Stimulated activated naive CD8-positive, alpha-beta T cell treated with anti-CD3 and anti-CD28 coated beads, Interleukin-15, amount 100 ng/mL, for 72 hours (primary cell): ENCODE results near the gene GUCA1C.

Experiments used
- ATAC-seq: fragments of 150-1000 bp; cut with Tn5 transposase; 2 replicates; pipeline ENCODE4 v1.10.0; 2021; ENCODE audit warnings: mild to moderate bottlenecking, moderate library complexity
- DNase-seq, 2 donors: peaks; one replicate each; pipeline ENCODE4 v3.0.0; 2021 to 2022
- H3K27ac Mint-ChIP-seq, 2 donors: one replicate each; pipeline ENCODE4 v1.8.0; 2022; ENCODE audit warnings: mild to moderate bottlenecking in 2 of 2, mixed read lengths in 2 of 2, moderate library complexity in 2 of 2
- H3K27me3 Mint-ChIP-seq: one replicate; pipeline ENCODE4 v1.8.0; 2022; ENCODE audit warnings: mixed read lengths
- H3K4me1 Mint-ChIP-seq: one replicate; pipeline ENCODE4 v1.8.0; 2022; ENCODE audit warnings: mild to moderate bottlenecking, mixed read lengths
- H3K4me3 Mint-ChIP-seq, 2 donors: one replicate each; pipeline ENCODE4 v1.8.0; 2022; ENCODE audit warnings: mild to moderate bottlenecking in 2 of 2, mixed read lengths in 2 of 2, moderate library complexity in 1 of 2
- H3K9me3 Mint-ChIP-seq, 2 donors: one replicate each; pipeline ENCODE4 v1.8.0; 2022; ENCODE audit warnings: mixed read lengths in 2 of 2

Gene GUCA1C

DNA sequence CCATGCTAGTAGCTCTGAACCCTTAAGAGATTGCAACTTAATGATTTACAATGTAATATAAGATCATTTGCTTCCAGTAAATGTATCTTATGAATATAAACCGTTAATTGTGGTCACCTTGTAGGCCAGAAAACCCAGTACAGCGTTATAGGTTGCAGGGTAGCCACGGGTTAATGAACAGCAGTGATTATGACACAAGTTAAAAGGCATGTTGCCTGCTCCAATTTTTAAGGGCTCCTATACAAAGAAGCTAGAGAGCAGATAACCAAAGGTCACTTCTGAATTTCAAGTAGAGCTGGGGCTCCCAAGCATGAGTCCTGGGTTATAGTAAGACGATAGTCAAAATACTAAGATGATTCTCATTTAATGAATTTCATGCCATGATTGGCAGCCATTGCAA, 13.5 kb downstream of the GUCA1C start:
- no peak for ATAC-seq
- Mint-ChIP-seq H3K4me3 (no peak overlapping the region), H3K27me3 (peaks cover 10% of the 10 kb centered on the region), H3K9me3 (no peaks in the 10 kb centered on the region), H3K27ac (no peak overlapping the region), H3K4me1 (no peaks in the 10 kb centered on the region)
- DNase-seq: no peak

GRCh38 chr3:108936924-108937689, 16.6 kb downstream of the GUCA1C start:
- H3K27ac Mint-ChIP-seq: peak overlapping the region in 1 of 2 donors; percentile 23

DNA sequence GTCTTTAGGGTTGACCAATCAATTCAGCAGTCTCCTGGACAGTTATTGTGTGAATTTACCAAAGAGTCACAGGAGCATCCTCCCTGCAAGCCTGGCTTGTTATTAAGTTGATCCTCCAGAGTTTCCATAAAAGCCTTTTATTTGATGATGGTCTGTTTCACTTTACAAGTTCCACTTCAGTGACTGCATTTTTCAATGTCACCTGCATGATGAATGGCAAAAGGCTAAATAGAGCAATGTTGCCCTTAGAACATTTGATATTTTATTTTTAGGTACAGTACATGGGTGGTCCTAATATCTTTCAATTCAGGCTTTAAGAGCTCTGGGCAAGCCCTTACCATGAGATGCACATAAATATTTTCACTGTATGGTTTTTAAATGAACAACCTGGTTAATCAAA, 22.6 kb downstream of the GUCA1C start:
- Mint-ChIP-seq H3K27ac (no peak overlapping the region), H3K9me3 (peaks cover 0 to 8% of the 10 kb centered on the region in 2 donors), H3K4me3 (no peak overlapping the region), H3K4me1 (no peaks in the 10 kb centered on the region), H3K27me3 (no peaks in the 10 kb centered on the region)
- ATAC-seq (no peak), DNase-seq (no peak)

More at GRCh38 chr3:108936924-108937689, 16.6 kb downstream of the GUCA1C start:
- DNase-seq: no peak
- H3K9me3 Mint-ChIP-seq: no peaks in the 10 kb centered on the region
- H3K4me1 Mint-ChIP-seq: no peaks in the 10 kb centered on the region
- no peak overlapping the region for H3K4me3 Mint-ChIP-seq
- H3K27me3 Mint-ChIP-seq: no peaks in the 10 kb centered on the region
- no peak for ATAC-seq

GRCh38 chr3:108918866-108919265, 34.8 kb downstream of the GUCA1C start:
- no peak for DNase-seq
- no peak for ATAC-seq
- peaks cover 28% of the 10 kb centered on the region for H3K27me3 Mint-ChIP-seq

DNA sequence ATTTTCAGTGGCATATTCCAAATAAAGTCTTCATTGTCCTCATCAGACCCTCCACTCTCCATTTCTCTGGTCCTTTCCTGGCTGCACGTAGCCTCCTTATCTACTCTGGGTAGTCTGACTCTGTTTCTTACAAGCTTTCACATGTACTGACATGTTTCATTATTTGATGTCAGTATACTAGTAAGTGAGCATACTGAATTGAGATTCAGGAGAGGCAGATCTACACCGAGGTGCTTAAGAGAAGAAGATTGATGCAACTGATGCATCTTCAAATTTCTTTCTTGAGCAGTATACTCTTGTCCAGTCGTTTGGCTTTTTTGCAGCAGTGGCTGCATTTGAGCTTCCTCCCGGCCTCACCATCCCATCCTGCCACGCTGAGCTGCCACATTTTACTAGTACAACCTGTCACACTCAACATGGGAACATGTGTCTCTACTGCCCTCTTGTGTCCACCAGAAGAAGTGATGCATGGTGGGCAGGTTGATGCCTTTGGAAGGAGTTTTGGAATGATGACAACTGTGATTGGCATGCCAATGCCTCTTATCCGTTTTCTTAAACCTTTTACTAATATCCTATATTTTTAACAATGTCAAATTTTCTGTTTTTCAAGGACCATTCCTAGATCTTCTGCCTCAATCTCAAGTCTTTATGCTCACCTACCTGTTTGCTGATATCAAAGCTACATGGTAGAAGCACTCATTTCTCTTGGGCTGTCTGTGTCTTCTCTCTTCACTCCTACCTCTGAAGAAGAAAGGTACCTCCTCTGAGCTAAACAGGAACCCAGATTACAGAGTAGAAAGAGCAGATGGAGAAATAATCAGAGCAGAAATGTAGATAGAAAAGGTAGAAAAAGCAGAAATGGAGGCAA, 38.7 kb downstream of the GUCA1C start:
- H3K27ac Mint-ChIP-seq: peak overlapping the region in 1 of 2 donors; percentile 13
- peaks cover 16% of the 10 kb centered on the region for H3K27me3 Mint-ChIP-seq

More at GRCh38 chr3:108918866-108919265, 34.8 kb downstream of the GUCA1C start:
- no peaks in the 10 kb centered on the region for H3K9me3 Mint-ChIP-seq
- H3K4me3 Mint-ChIP-seq: no peak overlapping the region
- peaks cover 6% of the 10 kb centered on the region for H3K4me1 Mint-ChIP-seq
- no peak overlapping the region for H3K27ac Mint-ChIP-seq

DNA sequence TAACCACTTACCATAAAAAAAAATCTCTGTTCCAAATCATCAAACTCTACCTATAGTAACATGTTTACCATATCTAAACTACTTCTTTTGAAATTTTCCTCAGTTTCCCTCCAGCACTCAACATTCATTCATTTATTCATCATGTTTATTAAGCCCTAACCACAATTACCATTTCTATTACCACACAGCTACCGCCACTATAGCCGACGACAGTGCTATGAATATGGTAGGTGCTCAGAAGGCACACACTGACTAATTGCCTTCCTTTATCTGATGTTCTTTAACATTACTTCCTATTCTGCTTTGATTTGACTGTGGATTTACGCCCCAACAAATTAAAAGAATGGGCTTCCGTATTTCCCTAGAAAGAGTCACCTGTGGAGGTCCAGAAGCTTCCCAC, 43.9 kb downstream of the GUCA1C start:
- no peaks in the 10 kb centered on the region for H3K27me3 Mint-ChIP-seq
- H3K9me3 Mint-ChIP-seq: no peaks in the 10 kb centered on the region
- no peak overlapping the region for H3K4me3 Mint-ChIP-seq
- H3K27ac Mint-ChIP-seq: no peak overlapping the region
- H3K4me1 Mint-ChIP-seq: peaks cover 9% of the 10 kb centered on the region
- ATAC-seq: no peak
- no peak for DNase-seq

More for the DNA sequence above, 38.7 kb downstream of the GUCA1C start:
- Mint-ChIP-seq H3K9me3 (no peaks in the 10 kb centered on the region), H3K4me1 (peaks cover 11% of the 10 kb centered on the region), H3K4me3 (no peak overlapping the region)
- DNase-seq: peak; percentile 56 to 61
- ATAC-seq: peak; percentile 87

- Mint-ChIP-seq H3K27ac (no peak overlapping the region), H3K4me3 (no peak overlapping the region)
Observed at GRCh38 chr3:108907194-108907593, 46.5 kb downstream of the GUCA1C start.

GRCh38 chr3:108899530-108899929, 54.1 kb downstream of the GUCA1C start:
- no peaks in the 10 kb centered on the region for H3K27me3 Mint-ChIP-seq
- ATAC-seq: no peak
- H3K4me1 Mint-ChIP-seq: peaks cover 31% of the 10 kb centered on the region
- no peak for DNase-seq
- H3K4me3 Mint-ChIP-seq: no peak overlapping the region
- no peaks in the 10 kb centered on the region for H3K9me3 Mint-ChIP-seq
- H3K27ac Mint-ChIP-seq: no peak overlapping the region

More at GRCh38 chr3:108907194-108907593, 46.5 kb downstream of the GUCA1C start:
- Mint-ChIP-seq H3K4me1 (peaks cover 5% of the 10 kb centered on the region), H3K27me3 (no peaks in the 10 kb centered on the region), H3K9me3 (no peaks in the 10 kb centered on the region)
- ATAC-seq: no peak
- DNase-seq: no peak

- ATAC-seq: no peak
- H3K9me3 Mint-ChIP-seq: no peaks in the 10 kb centered on the region
- peak overlapping the region; percentile 3 to 39 for H3K4me3 Mint-ChIP-seq
- H3K27ac Mint-ChIP-seq: peak overlapping the region; percentile 76 to 89
- no peak for DNase-seq
- H3K4me1 Mint-ChIP-seq: peaks cover 31% of the 10 kb centered on the region
- H3K27me3 Mint-ChIP-seq: no peaks in the 10 kb centered on the region
Observed at GRCh38 chr3:108897883-108898282, 55.8 kb downstream of the GUCA1C start.

GRCh38 chr3:108894981-108895380, 58.7 kb downstream of the GUCA1C start:
- Mint-ChIP-seq H3K4me1 (peaks cover 17% of the 10 kb centered on the region), H3K27me3 (no peaks in the 10 kb centered on the region), H3K9me3 (no peaks in the 10 kb centered on the region), H3K27ac (no peak overlapping the region), H3K4me3 (no peak overlapping the region)
- DNase-seq (no peak), ATAC-seq (no peak)

GRCh38 chr3:108891833-108892232, 61.8 kb downstream of the GUCA1C start:
- Mint-ChIP-seq H3K4me3 (no peak overlapping the region), H3K27me3 (no peaks in the 10 kb centered on the region), H3K27ac (no peak overlapping the region), H3K9me3 (no peaks in the 10 kb centered on the region), H3K4me1 (peaks cover under 1% of the 10 kb centered on the region)
- DNase-seq (no peak), ATAC-seq (no peak)

GRCh38 chr3:108887777-108888176, 65.9 kb downstream of the GUCA1C start:
- Mint-ChIP-seq H3K27me3 (no peaks in the 10 kb centered on the region), H3K9me3 (no peaks in the 10 kb centered on the region), H3K4me3 (no peak overlapping the region), H3K4me1 (peaks cover 17% of the 10 kb centered on the region), H3K27ac (no peak overlapping the region)
- no peak for ATAC-seq
- no peak for DNase-seq

GRCh38 chr3:108887121-108887520, 66.6 kb downstream of the GUCA1C start:
- DNase-seq (no peak), ATAC-seq (no peak)
- H3K4me1 Mint-ChIP-seq: peaks cover 17% of the 10 kb centered on the region
- H3K9me3 Mint-ChIP-seq: no peaks in the 10 kb centered on the region
- H3K4me3 Mint-ChIP-seq: no peak overlapping the region
- no peak overlapping the region for H3K27ac Mint-ChIP-seq
- no peaks in the 10 kb centered on the region for H3K27me3 Mint-ChIP-seq

GRCh38 chr3:108883373-108883772, 70.3 kb downstream of the GUCA1C start:
- Mint-ChIP-seq H3K27me3 (no peaks in the 10 kb centered on the region), H3K27ac (peak overlapping the region in 1 of 2 donors; percentile 44), H3K4me1 (peaks cover 21% of the 10 kb centered on the region), H3K4me3 (peak overlapping the region; percentile 2 to 12), H3K9me3 (peaks cover 0 to 11% of the 10 kb centered on the region in 2 donors)
- no peak for DNase-seq
- ATAC-seq: peak; percentile 69

GRCh38 chr3:108882762-108883161, 70.9 kb downstream of the GUCA1C start:
- peaks cover 0 to 14% of the 10 kb centered on the region in 2 donors for H3K9me3 Mint-ChIP-seq
- ATAC-seq: no peak

DNA sequence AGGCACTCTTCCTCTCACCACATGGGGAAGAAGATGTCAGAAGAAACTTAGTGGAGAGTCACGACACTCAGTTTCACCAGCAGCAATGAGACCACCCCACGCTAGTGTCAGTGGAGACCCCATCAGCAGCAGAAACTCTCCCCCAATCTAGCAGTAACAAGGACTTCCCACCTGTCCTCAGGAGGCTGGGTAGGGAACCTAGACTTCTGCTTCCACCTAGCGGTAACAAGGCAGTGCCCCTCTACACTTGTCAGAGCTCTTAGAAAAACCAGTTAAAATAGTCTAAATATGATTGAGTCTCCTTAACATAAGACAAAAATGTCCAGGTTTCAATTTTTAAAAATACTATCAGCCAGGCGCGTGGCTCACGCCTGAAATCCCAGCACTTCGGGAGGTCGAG, 73.8 kb downstream of the GUCA1C start:
- peaks cover 0 to 14% of the 10 kb centered on the region in 2 donors for H3K9me3 Mint-ChIP-seq
- no peak overlapping the region for H3K4me3 Mint-ChIP-seq
- no peak for ATAC-seq
- H3K4me1 Mint-ChIP-seq: peaks cover 26% of the 10 kb centered on the region
- H3K27ac Mint-ChIP-seq: no peak overlapping the region
- no peak for DNase-seq
- no peaks in the 10 kb centered on the region for H3K27me3 Mint-ChIP-seq

More at GRCh38 chr3:108882762-108883161, 70.9 kb downstream of the GUCA1C start:
- no peak overlapping the region for H3K4me3 Mint-ChIP-seq
- DNase-seq: no peak
- no peak overlapping the region for H3K27ac Mint-ChIP-seq
- no peaks in the 10 kb centered on the region for H3K27me3 Mint-ChIP-seq
- peaks cover 26% of the 10 kb centered on the region for H3K4me1 Mint-ChIP-seq
